Neural progenitor cell (in vitro differentiated cells): Measurements from ENCODE around the gene G3BP2.

Experiments
- CTCF ChIP-seq: fragments of 200-600 bp; sonication (generic); IDR thresholded peaks from 2 replicates; pipeline ENCODE4 v1.5.1; 2017; ENCODE audit warnings: antibody characterized with exemption, mild to moderate bottlenecking
- EZH2phosphoT487 ChIP-seq: fragments of 200-600 bp; sonication (generic); IDR thresholded peaks from 2 replicates; pipeline ENCODE4 v1.6.1; 2017; ENCODE audit warnings: antibody characterized with exemption

GRCh38 chr4:75678965-75679364, 5.8 kb upstream of the G3BP2 start:
- TF ChIP-seq CTCF (no peak), EZH2phosphoT487 (no peak)
